Measurements from ENCODE around the gene RALGPS1. TPM values are rescaled to one million over a fixed set of nuclear protein-coding genes. Genes with fewer than 3 reads are reported as not detected.

The RALGPS1 gene
- total and polyA plus RNA-seq, 2 donors (not counting 1 experiment from before 2014, with no cell fraction given), result 2.0 to 5.9 TPM

DNA sequence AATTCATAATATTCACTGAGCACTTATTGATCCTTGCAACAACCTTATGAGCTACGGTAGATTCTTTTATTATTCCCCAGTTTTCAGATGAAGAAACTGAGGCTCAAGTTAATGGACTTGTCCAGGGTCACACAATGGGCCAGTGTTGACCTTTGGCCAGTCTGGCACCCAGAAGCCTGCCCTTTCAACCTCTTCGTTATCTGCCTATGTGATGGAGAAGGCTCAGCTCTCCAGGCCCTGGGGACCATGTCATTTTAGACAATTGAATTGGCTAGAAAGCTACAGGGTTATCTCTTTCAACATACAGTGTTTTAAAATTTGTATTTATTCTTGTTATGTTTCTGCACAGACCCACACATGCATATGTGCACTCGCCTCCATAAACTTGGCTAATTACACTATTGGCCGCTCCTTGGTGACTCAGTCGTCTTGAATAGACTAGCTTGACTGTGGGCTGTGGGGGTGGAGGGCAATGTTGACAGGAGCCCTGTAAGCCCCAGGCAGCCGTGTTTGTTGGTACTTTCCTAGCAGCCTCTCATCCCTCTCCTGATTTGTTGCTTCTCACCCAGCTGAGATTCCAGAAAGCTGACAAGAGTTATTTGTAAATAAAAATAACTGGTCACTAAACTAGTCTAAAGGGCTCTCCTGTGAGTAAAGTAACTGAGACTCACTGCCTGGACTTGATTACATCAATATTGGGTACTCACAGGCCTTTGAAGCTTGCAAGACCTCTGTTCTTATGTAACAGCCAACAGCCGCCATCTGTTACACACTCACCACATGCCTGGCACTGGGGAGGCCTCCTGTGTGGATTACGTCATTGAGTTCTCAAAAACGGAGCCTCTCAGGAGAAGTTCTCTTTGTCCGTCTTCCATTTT is 216.3 kb downstream of the RALGPS1 start:
- TF ChIP-seq, protein P1, sequence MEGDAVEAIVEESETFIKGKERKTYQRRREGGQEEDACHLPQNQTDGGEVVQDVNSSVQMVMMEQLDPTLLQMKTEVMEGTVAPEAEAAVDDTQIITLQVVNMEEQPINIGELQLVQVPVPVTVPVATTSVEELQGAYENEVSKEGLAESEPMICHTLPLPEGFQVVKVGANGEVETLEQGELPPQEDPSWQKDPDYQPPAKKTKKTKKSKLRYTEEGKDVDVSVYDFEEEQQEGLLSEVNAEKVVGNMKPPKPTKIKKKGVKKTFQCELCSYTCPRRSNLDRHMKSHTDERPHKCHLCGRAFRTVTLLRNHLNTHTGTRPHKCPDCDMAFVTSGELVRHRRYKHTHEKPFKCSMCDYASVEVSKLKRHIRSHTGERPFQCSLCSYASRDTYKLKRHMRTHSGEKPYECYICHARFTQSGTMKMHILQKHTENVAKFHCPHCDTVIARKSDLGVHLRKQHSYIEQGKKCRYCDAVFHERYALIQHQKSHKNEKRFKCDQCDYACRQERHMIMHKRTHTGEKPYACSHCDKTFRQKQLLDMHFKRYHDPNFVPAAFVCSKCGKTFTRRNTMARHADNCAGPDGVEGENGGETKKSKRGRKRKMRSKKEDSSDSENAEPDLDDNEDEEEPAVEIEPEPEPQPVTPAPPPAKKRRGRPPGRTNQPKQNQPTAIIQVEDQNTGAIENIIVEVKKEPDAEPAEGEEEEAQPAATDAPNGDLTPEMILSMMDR (conservative IDR thresholded peaks at IDR 0.05 in 1 of 2, IDR thresholded peaks at IDR 0.05 in 1 of 2; ENCODE audit: low read depth in 1 of 2, low read length in 2 of 2), result no peak
- no peak for TF ChIP-seq EZH2 (IDR thresholded peaks at IDR 0.05; ENCODE audit: low read length, missing control alignments)
- Histone ChIP-seq H3K9me3 (ENCODE audit: control insufficient read depth, insufficient read depth, low read depth, low read length) (no peaks in the 10 kb centered on the region), H4K20me1 (ENCODE audit: control insufficient read depth, extremely low read depth, insufficient read depth, low read length) (no peaks in the 10 kb centered on the region), H3K4me1 (ENCODE audit: control insufficient read depth, extremely low read depth, insufficient read depth, low read length) (peaks cover 59% of the 10 kb centered on the region), H2AFZ (ENCODE audit: low read length) (no peak overlapping the region), H3K4me2 (ENCODE audit: extremely low read depth, insufficient read depth, low read length) (peak overlapping the region; percentile 29), H3K9ac (ENCODE audit: insufficient read depth, low read length) (no peak overlapping the region), H3K4me3 (replicated peaks in 1 of 4; ENCODE audit: control extremely low read depth in 1 of 4, insufficient read depth in 1 of 4, low read depth in 3 of 4, low read length in 4 of 4) (no peak overlapping the region), H3K27me3 (ENCODE audit: control insufficient read depth, insufficient read depth, low read length) (no peaks in the 10 kb centered on the region), H3K79me2 (ENCODE audit: control insufficient read depth, insufficient read depth, low read length) (no peaks in the 10 kb centered on the region), H3K36me3 (ENCODE audit: control insufficient read depth, insufficient read depth, low read length) (no peaks in the 10 kb centered on the region), H3K27ac (ENCODE audit: insufficient read depth, low read length) (peak overlapping the region; percentile 96)
- DNase-seq (ENCODE audit: low read depth in 2 of 2), result peak; percentile 94 to 97

DNA sequence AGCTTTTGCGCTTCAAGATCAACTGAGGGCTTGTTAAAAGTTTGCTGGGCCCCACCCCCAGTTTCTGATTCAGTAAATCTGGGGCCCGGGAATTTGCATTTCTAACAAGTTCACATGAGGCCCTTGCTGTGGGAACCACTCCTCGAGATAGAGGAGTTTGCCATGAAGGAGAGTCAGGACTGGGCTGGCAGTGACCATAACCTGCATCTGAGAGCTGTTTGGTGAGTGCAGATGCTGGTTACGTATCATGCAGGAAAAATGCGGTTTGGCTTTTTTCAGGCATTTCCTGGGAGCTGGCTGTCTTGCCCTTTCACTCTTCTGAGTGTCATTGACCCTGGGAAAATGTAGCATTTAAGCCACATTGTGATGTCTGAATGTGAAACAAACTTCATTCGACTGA is 217.3 kb downstream of the RALGPS1 start:
- no peaks in the 10 kb centered on the region for H3K9me3 ChIP-seq (ENCODE audit: control insufficient read depth, insufficient read depth, low read depth, low read length)
- DNase-seq (ENCODE audit: low read depth in 2 of 2), result peak; percentile 65 to 88
- peaks cover 53% of the 10 kb centered on the region for H3K4me1 ChIP-seq (ENCODE audit: control insufficient read depth, extremely low read depth, insufficient read depth, low read length)
- H3K27me3 ChIP-seq (ENCODE audit: control insufficient read depth, insufficient read depth, low read length), result no peaks in the 10 kb centered on the region
- peak overlapping the region; percentile 96 for H3K27ac ChIP-seq (ENCODE audit: insufficient read depth, low read length)
- H3K4me2 ChIP-seq (ENCODE audit: extremely low read depth, insufficient read depth, low read length), result peak overlapping the region; percentile 60
- H3K9ac ChIP-seq (ENCODE audit: insufficient read depth, low read length), result peak overlapping the region; percentile 40
- no peaks in the 10 kb centered on the region for H3K79me2 ChIP-seq (ENCODE audit: control insufficient read depth, insufficient read depth, low read length)
- H4K20me1 ChIP-seq (ENCODE audit: control insufficient read depth, extremely low read depth, insufficient read depth, low read length), result no peaks in the 10 kb centered on the region
- no peak for TF ChIP-seq EZH2 (IDR thresholded peaks at IDR 0.05; ENCODE audit: low read length, missing control alignments)
- TF ChIP-seq, protein P1 (conservative IDR thresholded peaks at IDR 0.05 in 1 of 2, IDR thresholded peaks at IDR 0.05 in 1 of 2; ENCODE audit: low read depth in 1 of 2, low read length in 2 of 2), result no peak
- no peaks in the 10 kb centered on the region for H3K36me3 ChIP-seq (ENCODE audit: control insufficient read depth, insufficient read depth, low read length)
- no peak overlapping the region for H2AFZ ChIP-seq (ENCODE audit: low read length)
- H3K4me3 ChIP-seq (replicated peaks in 1 of 4; ENCODE audit: control extremely low read depth in 1 of 4, insufficient read depth in 1 of 4, low read depth in 3 of 4, low read length in 4 of 4), result no peak overlapping the region

DNA sequence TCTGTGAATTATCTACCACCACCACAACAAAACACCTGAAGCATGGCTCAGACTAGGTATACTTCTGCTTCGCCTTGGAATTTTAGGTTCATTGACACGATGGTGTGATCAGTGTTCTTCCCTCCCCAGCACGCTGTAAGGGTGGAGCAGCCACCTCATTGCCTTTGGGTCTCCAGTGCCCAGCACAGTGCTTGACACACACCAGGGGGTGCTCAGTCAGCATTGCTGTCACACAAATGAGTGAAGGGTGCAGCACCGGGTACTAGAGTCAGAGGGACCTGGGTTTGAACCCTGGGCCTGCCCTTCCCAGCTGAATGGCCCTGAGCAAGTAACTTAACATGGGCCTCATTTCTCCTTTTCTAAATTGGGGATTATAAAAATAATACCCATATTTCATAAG is 217.8 kb downstream of the RALGPS1 start:
- no peak for TF ChIP-seq EZH2 (IDR thresholded peaks at IDR 0.05; ENCODE audit: low read length, missing control alignments)
- TF ChIP-seq, protein P1 (conservative IDR thresholded peaks at IDR 0.05 in 1 of 2, IDR thresholded peaks at IDR 0.05 in 1 of 2; ENCODE audit: low read depth in 1 of 2, low read length in 2 of 2), result no peak
- DNase-seq (ENCODE audit: low read depth in 2 of 2), result no peak
- peak overlapping the region; percentile 21 for H3K9ac ChIP-seq (ENCODE audit: insufficient read depth, low read length)
- no peaks in the 10 kb centered on the region for H3K36me3 ChIP-seq (ENCODE audit: control insufficient read depth, insufficient read depth, low read length)
- H2AFZ ChIP-seq (ENCODE audit: low read length), result no peak overlapping the region
- H3K27ac ChIP-seq (ENCODE audit: insufficient read depth, low read length), result peak overlapping the region; percentile 96
- no peaks in the 10 kb centered on the region for H3K27me3 ChIP-seq (ENCODE audit: control insufficient read depth, insufficient read depth, low read length)
- no peaks in the 10 kb centered on the region for H4K20me1 ChIP-seq (ENCODE audit: control insufficient read depth, extremely low read depth, insufficient read depth, low read length)
- no peaks in the 10 kb centered on the region for H3K9me3 ChIP-seq (ENCODE audit: control insufficient read depth, insufficient read depth, low read depth, low read length)
- no peaks in the 10 kb centered on the region for H3K79me2 ChIP-seq (ENCODE audit: control insufficient read depth, insufficient read depth, low read length)
- H3K4me3 ChIP-seq (replicated peaks in 1 of 4; ENCODE audit: control extremely low read depth in 1 of 4, insufficient read depth in 1 of 4, low read depth in 3 of 4, low read length in 4 of 4), result no peak overlapping the region
- peaks cover 50% of the 10 kb centered on the region for H3K4me1 ChIP-seq (ENCODE audit: control insufficient read depth, extremely low read depth, insufficient read depth, low read length)
- H3K4me2 ChIP-seq (ENCODE audit: extremely low read depth, insufficient read depth, low read length), result peak overlapping the region; percentile 18

Measured in fibroblast of lung (primary cell).